ENCODE measurements around the gene MALAT1.

Gene MALAT1

DNA sequence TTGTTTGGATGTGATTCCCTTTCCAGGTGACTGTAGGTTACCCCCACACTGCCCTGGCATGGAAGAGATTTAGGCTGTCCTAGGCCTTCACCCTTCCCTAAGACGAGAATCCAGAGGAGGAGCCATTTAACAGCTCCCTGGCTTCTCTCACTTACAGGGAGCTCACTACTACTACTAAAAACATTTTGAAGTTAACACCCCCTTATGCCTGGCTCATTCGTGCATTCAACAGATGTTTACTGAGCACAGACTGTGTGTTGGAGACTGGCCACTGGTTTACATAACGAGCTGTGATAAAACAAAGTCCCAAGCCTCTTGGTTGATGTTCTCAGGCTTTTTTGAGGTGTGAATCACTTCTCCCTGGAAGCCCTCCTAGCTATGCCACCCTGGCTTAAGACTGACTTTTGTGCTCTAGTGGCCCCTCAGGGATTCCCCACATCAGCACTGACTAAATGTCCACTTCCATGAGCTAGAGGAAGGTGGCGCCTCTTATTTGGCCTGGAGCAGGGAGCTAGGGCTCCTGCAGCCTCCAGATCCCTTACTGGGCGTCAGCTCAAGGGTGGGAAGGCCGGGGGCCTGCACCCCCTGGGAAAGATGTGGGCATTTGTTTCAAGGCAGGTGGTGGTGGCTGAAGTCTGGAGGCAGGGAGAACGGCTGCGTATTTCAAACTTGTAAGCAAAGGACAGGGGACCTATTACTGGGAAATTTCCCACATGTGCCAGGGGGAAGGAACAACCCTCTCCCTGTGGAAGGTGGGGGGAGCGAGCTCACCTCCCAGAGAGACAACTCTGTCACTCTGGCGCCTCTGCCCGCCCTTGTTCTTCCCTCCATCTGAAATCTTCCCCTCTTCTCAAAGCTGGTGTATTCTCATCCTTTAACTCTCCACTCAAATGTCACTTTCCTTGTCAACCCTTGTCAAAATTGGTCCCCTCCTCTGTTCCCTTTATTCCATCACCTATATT is 19.4 kb upstream of the MALAT1 start:
- DNase-seq: no peak

DNA sequence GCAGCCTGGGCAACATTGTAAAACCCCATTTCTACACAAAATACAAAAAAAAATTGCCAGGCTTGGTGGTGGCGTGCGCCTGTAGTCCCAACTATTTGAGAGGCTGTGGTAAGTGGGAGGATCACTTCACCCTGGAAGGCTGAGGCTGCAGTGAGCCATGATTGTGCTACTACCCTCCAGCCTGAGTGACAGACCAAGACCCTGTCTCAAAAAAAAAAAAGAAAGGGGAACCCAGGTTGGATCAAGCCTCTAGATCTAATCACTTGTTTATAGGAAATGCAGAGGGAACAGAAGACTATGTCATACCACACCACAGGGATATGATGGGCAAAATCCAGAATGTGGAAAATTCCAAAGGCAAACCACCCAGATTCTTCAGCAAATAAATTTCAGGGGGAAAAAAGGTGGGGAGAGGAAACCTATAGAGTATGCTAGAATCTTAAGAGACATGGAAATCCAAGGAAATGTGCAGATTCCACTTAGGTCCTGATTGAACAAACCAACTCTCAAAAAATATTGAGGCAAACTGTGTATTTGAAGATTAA is 16.5 kb upstream of the MALAT1 start:
- DNase-seq: no peak

DNA sequence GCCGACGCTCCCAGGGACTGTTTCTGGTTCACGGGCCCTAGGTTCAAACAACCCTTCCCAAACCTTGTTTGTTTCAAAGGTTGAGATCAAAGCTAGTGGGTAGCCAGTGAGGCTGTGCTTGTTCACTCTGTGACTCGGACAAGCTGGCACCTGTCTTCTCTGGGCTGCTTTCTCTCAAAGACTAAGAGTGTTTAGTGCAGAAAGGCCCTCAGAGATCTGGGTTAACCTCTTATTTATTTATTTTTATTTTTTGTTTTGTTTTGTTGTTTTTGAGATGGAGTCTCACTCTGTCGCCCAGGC is 13.0 kb upstream of the MALAT1 start:
- no peak for DNase-seq

DNA sequence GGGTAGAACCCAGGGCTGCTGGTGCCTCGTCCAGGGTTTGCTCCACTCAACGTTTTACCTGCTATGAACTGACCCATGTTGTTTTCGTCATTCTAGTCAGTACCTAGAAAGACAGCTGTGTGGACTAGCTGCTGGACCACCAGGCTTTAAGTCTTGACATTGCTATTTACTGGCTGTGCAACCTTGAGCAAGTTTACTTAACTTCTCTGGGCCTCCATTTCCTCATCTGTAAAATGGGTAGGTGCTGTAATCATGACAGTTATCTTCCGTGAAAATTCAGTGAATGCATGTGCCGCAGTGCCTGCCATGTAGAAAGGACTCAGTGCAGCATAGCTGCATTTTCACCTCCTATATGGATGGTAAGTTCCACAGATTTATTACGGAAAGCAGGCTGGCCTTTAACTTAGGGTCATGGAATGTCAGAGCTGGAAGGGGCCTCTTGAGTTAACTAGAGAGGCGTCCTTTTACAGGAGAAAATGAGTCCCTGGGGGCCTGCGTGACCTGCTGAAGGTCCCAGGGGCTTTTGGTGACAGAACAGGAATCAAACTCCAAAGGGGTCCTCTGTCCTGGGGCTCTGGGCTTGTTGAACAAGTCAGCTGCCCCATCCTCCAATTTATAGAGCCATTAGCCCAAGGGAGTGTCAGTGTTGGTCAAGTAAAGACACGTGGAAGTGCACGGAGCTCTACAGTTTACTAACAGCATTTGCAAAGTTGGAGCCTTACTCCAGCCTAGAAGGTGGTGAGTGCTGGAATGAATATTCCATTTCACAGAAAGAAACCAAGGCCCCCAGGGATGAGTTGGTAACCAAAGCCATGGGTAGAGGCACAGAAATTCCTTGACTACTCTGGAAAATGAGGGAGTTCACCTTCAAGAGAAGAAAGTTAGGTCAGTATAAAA is 12.0 kb upstream of the MALAT1 start:
- no peak for DNase-seq

GRCh38 chr11:65487467-65488272 is 11.2 kb upstream of the MALAT1 start:
- no peak for DNase-seq

DNA sequence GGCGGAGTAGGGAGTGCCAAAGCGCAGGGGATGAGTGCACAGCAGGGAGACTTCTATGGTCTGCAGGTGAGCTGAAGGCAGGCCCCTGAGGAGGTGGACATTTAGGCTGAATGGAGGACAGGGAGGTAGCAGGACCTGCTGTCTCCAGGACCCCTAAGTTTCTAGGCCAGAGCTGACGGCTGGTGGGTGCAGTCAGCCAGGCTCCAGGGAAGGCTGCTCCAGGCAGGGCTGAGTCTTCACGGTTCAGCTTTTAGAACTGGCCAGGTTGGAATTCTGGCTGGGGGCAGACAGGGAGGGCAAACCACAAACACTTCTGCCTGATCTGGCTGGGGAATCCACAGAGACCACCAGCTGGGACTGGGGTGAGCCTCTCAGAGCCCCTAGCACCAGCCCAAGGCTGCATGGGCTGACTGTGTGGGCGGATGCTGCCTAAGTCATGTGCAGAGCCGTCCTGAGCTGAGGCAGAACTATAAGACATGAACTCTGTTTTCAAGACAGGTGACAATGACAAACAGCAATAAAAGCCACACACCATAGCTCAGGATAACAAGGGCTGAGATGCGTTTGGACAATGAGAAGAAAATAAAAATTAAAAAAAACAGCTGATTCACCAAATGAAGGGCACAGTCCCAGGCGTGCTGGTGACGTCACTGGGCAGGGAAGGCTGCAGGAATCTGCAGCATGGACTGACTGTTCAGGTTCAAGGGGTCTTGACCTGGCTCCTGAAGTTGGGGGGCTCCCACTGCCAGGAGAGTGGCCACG is 10.4 kb upstream of the MALAT1 start:
- DNase-seq: no peak

- DNase-seq: no peak
These were observed 9.7 kb upstream of the MALAT1 start for GRCh38 chr11:65489035-65489705.

GRCh38 chr11:65489706-65490320 is 9.0 kb upstream of the MALAT1 start:
- DNase-seq: no peak

- no peak for DNase-seq
These were observed 7.7 kb upstream of the MALAT1 start for GRCh38 chr11:65491163-65491465.

GRCh38 chr11:65491614-65492386 is 7.0 kb upstream of the MALAT1 start:
- no peak for DNase-seq

GRCh38 chr11:65492387-65492636 is 6.5 kb upstream of the MALAT1 start:
- no peak for DNase-seq

DNA sequence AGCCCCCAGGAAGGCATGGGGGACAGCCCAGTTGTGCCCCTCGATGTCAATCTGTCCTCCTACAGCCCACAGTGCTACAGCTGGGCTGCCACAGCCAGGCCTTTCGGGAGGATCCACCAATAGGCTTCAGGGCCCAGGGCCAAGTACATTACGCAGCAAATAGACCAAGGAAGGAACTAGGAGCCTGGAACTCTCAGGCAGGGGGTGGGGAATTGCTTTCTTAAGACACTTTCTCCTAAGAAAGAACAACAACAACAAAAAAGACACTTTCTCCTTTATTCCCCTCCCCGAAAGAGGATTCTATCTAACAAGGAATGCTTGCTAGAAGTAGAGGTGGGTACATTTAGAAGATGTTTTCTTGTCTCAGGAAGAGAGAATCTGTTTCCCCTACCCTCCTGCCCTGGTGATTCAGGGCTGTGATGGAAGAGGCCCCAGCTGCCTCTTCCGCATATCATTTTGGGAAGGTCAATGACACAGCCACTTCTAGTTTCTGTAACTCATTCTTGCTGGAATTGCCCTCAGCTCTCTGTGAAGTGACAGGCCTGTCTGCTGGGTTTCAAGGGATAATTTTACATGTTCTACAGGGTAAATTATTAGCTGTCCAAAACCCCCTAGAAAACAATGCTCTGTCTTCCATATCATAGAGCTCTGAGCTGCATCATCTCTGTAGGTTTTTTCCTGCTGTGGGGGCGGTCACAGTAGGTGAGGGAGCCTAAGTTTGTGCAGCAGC is 6.0 kb upstream of the MALAT1 start:
- no peak for DNase-seq

GRCh38 chr11:65493367-65494176 is 5.3 kb upstream of the MALAT1 start:
- DNase-seq: no peak

- DNase-seq: no peak
These were observed 2.3 kb upstream of the MALAT1 start for GRCh38 chr11:65496304-65497140.

- DNase-seq: peak; percentile 97
These were observed 1.5 kb upstream of the MALAT1 start for GRCh38 chr11:65497141-65498041.

DNA sequence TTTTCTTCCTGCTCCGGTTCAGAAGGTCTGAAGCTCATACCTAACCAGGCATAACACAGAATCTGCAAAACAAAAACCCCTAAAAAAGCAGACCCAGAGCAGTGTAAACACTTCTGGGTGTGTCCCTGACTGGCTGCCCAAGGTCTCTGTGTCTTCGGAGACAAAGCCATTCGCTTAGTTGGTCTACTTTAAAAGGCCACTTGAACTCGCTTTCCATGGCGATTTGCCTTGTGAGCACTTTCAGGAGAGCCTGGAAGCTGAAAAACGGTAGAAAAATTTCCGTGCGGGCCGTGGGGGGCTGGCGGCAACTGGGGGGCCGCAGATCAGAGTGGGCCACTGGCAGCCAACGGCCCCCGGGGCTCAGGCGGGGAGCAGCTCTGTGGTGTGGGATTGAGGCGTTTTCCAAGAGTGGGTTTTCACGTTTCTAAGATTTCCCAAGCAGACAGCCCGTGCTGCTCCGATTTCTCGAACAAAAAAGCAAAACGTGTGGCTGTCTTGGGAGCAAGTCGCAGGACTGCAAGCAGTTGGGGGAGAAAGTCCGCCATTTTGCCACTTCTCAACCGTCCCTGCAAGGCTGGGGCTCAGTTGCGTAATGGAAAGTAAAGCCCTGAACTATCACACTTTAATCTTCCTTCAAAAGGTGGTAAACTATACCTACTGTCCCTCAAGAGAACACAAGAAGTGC is 661 bp upstream of the MALAT1 start:
- DNase-seq: peak; percentile 51

DNA sequence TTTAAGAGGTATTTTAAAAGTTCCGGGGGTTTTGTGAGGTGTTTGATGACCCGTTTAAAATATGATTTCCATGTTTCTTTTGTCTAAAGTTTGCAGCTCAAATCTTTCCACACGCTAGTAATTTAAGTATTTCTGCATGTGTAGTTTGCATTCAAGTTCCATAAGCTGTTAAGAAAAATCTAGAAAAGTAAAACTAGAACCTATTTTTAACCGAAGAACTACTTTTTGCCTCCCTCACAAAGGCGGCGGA is 193 bp upstream of the MALAT1 start:
- no peak for DNase-seq
